ENCODE results near the gene SLC4A3.

The SLC4A3 gene

DNA sequence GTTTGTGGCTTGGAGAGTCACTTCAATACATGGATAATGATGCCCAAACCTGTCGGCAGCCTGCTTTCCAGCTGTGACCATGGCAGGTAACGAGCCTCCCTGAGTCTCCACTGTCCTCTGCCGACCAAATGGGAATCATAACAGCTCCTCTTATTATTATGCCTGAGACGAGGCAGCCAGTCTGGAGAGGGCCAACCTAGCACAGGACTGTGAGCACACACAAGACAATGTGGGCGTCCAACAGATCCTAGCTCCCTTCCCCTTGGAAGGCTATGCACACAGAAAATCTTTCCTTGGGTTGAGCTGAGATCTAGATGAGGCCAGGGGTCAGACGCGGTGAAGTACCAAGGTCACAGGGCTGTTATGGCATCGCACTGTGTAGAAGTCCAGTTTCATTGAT, 890 bp upstream of the SLC4A3 start:
- DNase-seq (ENCODE audit: low read depth in 2 of 2): no peak
- H3K4me3 ChIP-seq (replicated peaks in 1 of 2; ENCODE audit: low read depth in 2 of 2, low read length in 2 of 2): no peak overlapping the region
- TF ChIP-seq, protein P1, sequence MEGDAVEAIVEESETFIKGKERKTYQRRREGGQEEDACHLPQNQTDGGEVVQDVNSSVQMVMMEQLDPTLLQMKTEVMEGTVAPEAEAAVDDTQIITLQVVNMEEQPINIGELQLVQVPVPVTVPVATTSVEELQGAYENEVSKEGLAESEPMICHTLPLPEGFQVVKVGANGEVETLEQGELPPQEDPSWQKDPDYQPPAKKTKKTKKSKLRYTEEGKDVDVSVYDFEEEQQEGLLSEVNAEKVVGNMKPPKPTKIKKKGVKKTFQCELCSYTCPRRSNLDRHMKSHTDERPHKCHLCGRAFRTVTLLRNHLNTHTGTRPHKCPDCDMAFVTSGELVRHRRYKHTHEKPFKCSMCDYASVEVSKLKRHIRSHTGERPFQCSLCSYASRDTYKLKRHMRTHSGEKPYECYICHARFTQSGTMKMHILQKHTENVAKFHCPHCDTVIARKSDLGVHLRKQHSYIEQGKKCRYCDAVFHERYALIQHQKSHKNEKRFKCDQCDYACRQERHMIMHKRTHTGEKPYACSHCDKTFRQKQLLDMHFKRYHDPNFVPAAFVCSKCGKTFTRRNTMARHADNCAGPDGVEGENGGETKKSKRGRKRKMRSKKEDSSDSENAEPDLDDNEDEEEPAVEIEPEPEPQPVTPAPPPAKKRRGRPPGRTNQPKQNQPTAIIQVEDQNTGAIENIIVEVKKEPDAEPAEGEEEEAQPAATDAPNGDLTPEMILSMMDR (IDR thresholded peaks at IDR 0.05; ENCODE audit: low read depth, low read length): no peak

DNA sequence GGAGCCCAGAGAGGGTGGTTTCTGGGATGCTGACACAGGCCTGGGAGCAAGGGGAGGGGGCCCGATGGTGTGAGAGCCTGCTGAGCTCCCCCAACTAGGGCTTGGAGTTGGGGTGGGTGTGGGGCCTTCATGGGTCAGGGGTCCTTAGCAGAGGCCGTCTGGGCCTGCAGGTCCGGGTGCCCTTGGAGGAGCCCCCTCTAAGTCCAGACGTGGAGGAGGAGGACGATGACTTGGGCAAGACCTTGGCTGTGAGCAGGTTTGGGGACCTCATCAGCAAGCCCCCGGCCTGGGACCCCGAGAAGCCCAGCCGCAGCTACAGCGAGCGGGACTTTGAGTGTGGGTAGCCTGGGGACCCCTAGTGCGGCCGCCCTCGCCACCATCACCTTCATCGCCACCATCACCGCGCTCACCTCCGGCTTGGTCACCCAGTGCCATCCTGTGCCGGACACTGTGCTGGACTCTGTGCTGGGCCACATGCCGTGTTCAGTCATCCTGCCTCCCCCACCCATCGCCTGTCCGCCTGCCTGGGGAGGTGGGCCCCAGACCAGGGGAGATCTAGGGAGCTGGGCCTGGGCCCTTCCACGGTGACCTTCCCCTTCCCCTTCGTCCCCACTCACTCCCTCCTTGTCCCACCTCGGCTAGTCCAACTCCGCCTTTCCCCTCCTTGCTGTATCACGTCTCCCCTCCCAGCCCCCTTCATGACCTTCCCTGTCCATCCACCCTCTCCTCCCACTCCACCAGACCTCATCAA, 980 bp downstream of the SLC4A3 start:
- H3K4me3 ChIP-seq (replicated peaks in 1 of 2; ENCODE audit: low read depth in 2 of 2, low read length in 2 of 2): peak overlapping the region in 1 of 2 donors; percentile 61
- DNase-seq (ENCODE audit: low read depth in 2 of 2): no peak
- TF ChIP-seq, protein P1 (IDR thresholded peaks at IDR 0.05; ENCODE audit: low read depth, low read length): no peak

GRCh38 chr2:219628986-219629901, 1.8 kb downstream of the SLC4A3 start:
- H3K4me3 ChIP-seq (replicated peaks in 1 of 2; ENCODE audit: low read depth in 2 of 2, low read length in 2 of 2): no peak overlapping the region
- TF ChIP-seq, protein P1 (IDR thresholded peaks at IDR 0.05; ENCODE audit: low read depth, low read length): no peak
- no peak for DNase-seq (ENCODE audit: low read depth in 2 of 2)

DNA sequence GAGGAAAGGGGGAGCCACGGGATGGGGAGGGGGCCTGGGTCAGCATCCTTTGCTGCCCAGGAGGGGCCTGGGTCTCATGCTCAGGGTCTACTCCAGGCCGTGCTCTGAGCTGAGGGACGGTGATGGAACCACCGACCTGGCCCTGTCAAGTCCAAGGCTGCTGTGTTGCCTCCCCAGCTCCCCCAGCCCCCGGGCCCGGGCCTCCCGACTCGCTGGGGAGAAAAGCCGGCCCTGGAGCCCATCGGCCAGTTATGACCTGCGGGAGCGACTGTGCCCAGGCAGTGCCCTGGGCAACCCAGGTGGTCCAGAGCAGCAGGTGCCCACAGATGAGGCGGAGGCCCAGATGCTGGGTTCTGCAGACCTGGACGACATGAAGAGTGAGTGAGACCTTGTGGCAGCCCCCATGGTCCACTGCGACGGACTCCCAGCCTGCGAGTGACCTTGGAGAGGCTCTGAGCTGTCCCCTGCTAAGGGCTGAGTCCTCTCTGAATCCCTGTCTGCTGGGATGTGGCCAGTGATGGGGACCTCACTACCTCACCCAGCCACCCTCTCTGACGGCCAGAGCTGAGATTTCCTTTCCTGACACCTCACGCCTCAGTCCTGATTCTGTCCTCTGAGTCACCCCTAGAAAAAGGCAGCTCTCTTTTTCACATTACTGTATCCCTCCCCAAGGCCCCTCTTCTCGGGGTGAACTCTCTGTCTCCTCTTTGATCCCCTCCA, 2.7 kb downstream of the SLC4A3 start:
- no peak overlapping the region for H3K4me3 ChIP-seq (replicated peaks in 1 of 2; ENCODE audit: low read depth in 2 of 2, low read length in 2 of 2)
- TF ChIP-seq, protein P1 (IDR thresholded peaks at IDR 0.05; ENCODE audit: low read depth, low read length): no peak
- DNase-seq (ENCODE audit: low read depth in 2 of 2): peak in 1 of 2 donors; percentile 7

- no peak overlapping the region for H3K4me3 ChIP-seq (replicated peaks in 1 of 2; ENCODE audit: low read depth in 2 of 2, low read length in 2 of 2)
Observed at GRCh38 chr2:219630770-219631405, 3.5 kb downstream of the SLC4A3 start.

More at GRCh38 chr2:219630770-219631405, 3.5 kb downstream of the SLC4A3 start:
- no peak for DNase-seq (ENCODE audit: low read depth in 2 of 2)
- TF ChIP-seq, protein P1 (IDR thresholded peaks at IDR 0.05; ENCODE audit: low read depth, low read length): no peak

Measured in cardiac fibroblast (primary cell).